NCI-H2196 treated with DMSO at 0.1 percent for 48 hours (cell line): Measurements from ENCODE around the gene NXPH2.
"Not testable (repeated sequence)": the region's sequence is repeated elsewhere in the genome, so short reads cannot be mapped to it uniquely, and the experiment has no call there.

Experiments used
- DNase-seq: peaks from one replicate; lab custom pipeline; 2025; ENCODE audit not compliant: unreplicated experiment; lab: John Stamatoyannopoulos, UW

The NXPH2 gene

GRCh38 chr2:138712212-138712979 is 67.8 kb downstream of the NXPH2 start:
- no peak for DNase-seq

GRCh38 chr2:138711812-138712211 is 68.4 kb downstream of the NXPH2 start:
- DNase-seq, result no peak

GRCh38 chr2:138708682-138709241 is 71.4 kb downstream of the NXPH2 start:
- no peak for DNase-seq

GRCh38 chr2:138707392-138708074 is 72.7 kb downstream of the NXPH2 start:
- no peak for DNase-seq

- DNase-seq, result no peak
Measured at GRCh38 chr2:138703242-138703641, 76.9 kb downstream of the NXPH2 start.

- no peak for DNase-seq
Measured at GRCh38 chr2:138700716-138701115, 79.5 kb downstream of the NXPH2 start.

GRCh38 chr2:138699421-138699820 is 80.8 kb downstream of the NXPH2 start:
- no peak for DNase-seq

- no peak for DNase-seq
Measured at GRCh38 chr2:138698428-138698827, 81.8 kb downstream of the NXPH2 start.

- DNase-seq, result no peak
Measured at GRCh38 chr2:138691667-138692066, 88.5 kb downstream of the NXPH2 start.

- no peak for DNase-seq
Measured at GRCh38 chr2:138689705-138690104, 90.5 kb downstream of the NXPH2 start.

- no peak for DNase-seq
Measured at GRCh38 chr2:138682163-138682562, 98.0 kb downstream of the NXPH2 start.

GRCh38 chr2:138677221-138677620 is 103.0 kb downstream of the NXPH2 start:
- DNase-seq, result no peak

- no peak for DNase-seq
Measured at GRCh38 chr2:138676619-138677021, 103.6 kb downstream of the NXPH2 start.

GRCh38 chr2:138671566-138671965 is 108.6 kb downstream of the NXPH2 start:
- DNase-seq, result no peak

- no peak for DNase-seq
Measured at GRCh38 chr2:138670734-138671133, 109.5 kb downstream of the NXPH2 start.

- DNase-seq, result no peak
Measured at GRCh38 chr2:138665937-138666336, 114.3 kb downstream of the NXPH2 start.

- no peak for DNase-seq
Measured at GRCh38 chr2:138658187-138658894, 121.8 kb downstream of the NXPH2 start.

GRCh38 chr2:138654146-138654545 is 126.0 kb downstream of the NXPH2 start:
- DNase-seq, result no peak

- DNase-seq, result no peak
Measured at GRCh38 chr2:138652378-138652777, 127.8 kb downstream of the NXPH2 start.

- no peak for DNase-seq
Measured at GRCh38 chr2:138649571-138649970, 130.6 kb downstream of the NXPH2 start.

- DNase-seq, result no peak
Measured at GRCh38 chr2:138648606-138649005, 131.6 kb downstream of the NXPH2 start.

- not testable (repeated sequence) for DNase-seq
Measured at GRCh38 chr2:138644776-138645175, 135.4 kb downstream of the NXPH2 start.
